GM12878 (cell line): ENCODE results near the gene CTNNA2. TPM values are rescaled to one million over a fixed set of nuclear protein-coding genes. Genes with fewer than 3 reads are reported as not detected.

Experiments
- ATAC-seq: fragments of 200-7000 bp; cut with Tn5 transposase; 3 replicates; pipeline ENCODE4 v1.9.1; 2020; ENCODE audit warnings: mild to moderate bottlenecking, moderate library complexity
- BruUV-seq: library from RNA; stranded (reverse); fragments of 400-500 nt; replicated peaks from 2 replicates; lab custom pipeline; 2021; lab: Mats Ljungman, UMichigan
- CTCF ChIA-PET: fragments of 300-600 bp; sonication (Branson Sonifier 250); formaldehyde crosslinking; extraction: SDS; loops from one replicate; lab custom pipeline; 2021; ENCODE audit warnings: inconsistent platforms; lab: Yijun Ruan, JAX
- POLR2A ChIA-PET: fragments of 350-600 bp; formaldehyde crosslinking; extraction: SDS; loops from one replicate; lab custom pipeline; 2021; ENCODE audit warnings: inconsistent platforms; lab: Charles Lee
- RAD21 ChIA-PET: fragments of 300-600 bp; sonication (Branson Sonifier 250); formaldehyde crosslinking; loops from one replicate; lab custom pipeline; 2023; ENCODE audit warnings: antibody characterized with exemption; ENCODE audit not compliant: unreplicated experiment; lab: Charles Lee
- SMC1A ChIA-PET: fragments of 300-600 bp; sonication (Branson Sonifier 250); formaldehyde crosslinking; loops from one replicate; lab custom pipeline; 2023; ENCODE audit not compliant: unreplicated experiment, uncharacterized antibody; lab: Charles Lee
- DNase-seq: peaks from one replicate; pipeline ENCODE4 v3.0.0-alpha.2; 2011; ENCODE audit warnings: low read depth, low spot score
- FAIRE-seq: peaks from 3 replicates; lab custom pipeline; 2011; peaks lifted over from hg19 to GRCh38; lab: Jason Lieb, UNC
- H2AFZ ChIP-seq: 2 replicates; pipeline ENCODE4 v1.6.0; 2011; ENCODE audit warnings: low read depth, low read length, control low read depth; ENCODE audit not compliant: control insufficient read depth
- H3K27ac ChIP-seq: 2 replicates; pipeline ENCODE4 v1.5.1; 2011; ENCODE audit warnings: control low read depth; ENCODE audit not compliant: control insufficient read depth, insufficient read depth
- H3K27me3 ChIP-seq, 2 experiments: replicated peaks in 1 of 2; 2 replicates each; pipeline versions ENCODE4 v1.6.0 to v1.6.1; 2011; ENCODE audit warnings: low read length in 1 of 2; ENCODE audit not compliant: control insufficient read depth in 2 of 2, insufficient read depth in 2 of 2
- H3K36me3 ChIP-seq, 2 experiments: 2 replicates each; pipeline ENCODE4 v1.5.1; 2011; ENCODE audit warnings: low read length in 1 of 2; ENCODE audit not compliant: control insufficient read depth in 2 of 2, insufficient read depth in 2 of 2
- H3K4me1 ChIP-seq: 2 replicates; pipeline ENCODE4 v1.6.1; 2011; ENCODE audit warnings: mild to moderate bottlenecking, low read length, moderate library complexity, mixed read lengths; ENCODE audit not compliant: control insufficient read depth, insufficient read depth
- H3K4me2 ChIP-seq: 2 replicates; pipeline ENCODE4 v1.6.0; 2011; ENCODE audit warnings: control low read depth; ENCODE audit not compliant: control insufficient read depth, insufficient read depth
- H3K4me3 ChIP-seq: fragments of 200-600 bp; sonication (generic); 2 replicates; pipeline ENCODE4 v1.5.1; 2016
- H3K79me2 ChIP-seq: 2 replicates; pipeline ENCODE4 v1.6.0; 2011; ENCODE audit warnings: low read length; ENCODE audit not compliant: control insufficient read depth, insufficient read depth
- H3K9ac ChIP-seq: 2 replicates; pipeline ENCODE4 v1.8.0; 2011; ENCODE audit warnings: low read length, control low read depth, mixed read lengths; ENCODE audit not compliant: control insufficient read depth, insufficient read depth
- H3K9me3 ChIP-seq: replicated peaks from 3 replicates; pipeline ENCODE4 v1.5.1; 2011; ENCODE audit warnings: mild to moderate bottlenecking, low read length; ENCODE audit not compliant: control insufficient read depth, insufficient read depth
- H4K20me1 ChIP-seq: 2 replicates; pipeline ENCODE4 v1.6.0; 2011; ENCODE audit not compliant: control insufficient read depth, insufficient read depth
- IKZF2 ChIP-seq, 2 experiments: fragments of 450-650 bp; IDR thresholded peaks; 2 replicates each; pipeline ENCODE4 v1.6.1; 2017; ENCODE audit warnings: mild to moderate bottlenecking in 2 of 2, moderate library complexity in 2 of 2
- IRF4 ChIP-seq: IDR thresholded peaks from 2 replicates; pipeline ENCODE4 v1.6.1; 2011; ENCODE audit warnings: low read depth, low read length
- NFYA ChIP-seq: IDR thresholded peaks from 2 replicates; pipeline ENCODE4 v1.6.1; 2011; ENCODE audit warnings: low read depth, mild to moderate bottlenecking, low read length, improper control_type of control experiment, borderline replicate concordance
- POLR2AphosphoS2 ChIP-seq: IDR thresholded peaks from 2 replicates; pipeline ENCODE4 v1.6.1; 2011; ENCODE audit warnings: low read depth, mild to moderate bottlenecking, low read length, improper control_type of control experiment, moderate library complexity
- RCOR1 ChIP-seq: conservative IDR thresholded peaks from 2 replicates; pipeline ENCODE4 v1.6.1; 2012; ENCODE audit warnings: low read depth, low read length, improper control_type of control experiment
- STAT3 ChIP-seq: IDR thresholded peaks from 2 replicates; pipeline ENCODE4 v1.6.1; 2011; ENCODE audit warnings: low read depth, low read length, improper control_type of control experiment
- TBL1XR1 ChIP-seq: IDR thresholded peaks from 2 replicates; pipeline ENCODE4 v1.6.1; 2012; ENCODE audit warnings: low read depth, low read length, improper control_type of control experiment
- TCF3 ChIP-seq: IDR thresholded peaks from 2 replicates; pipeline ENCODE4 v1.6.1; 2012; ENCODE audit warnings: low read depth, mild to moderate bottlenecking, low read length, borderline replicate concordance; ENCODE audit not compliant: insufficient read depth
- WGBS: methylation state at CpG from one replicate; pipeline ENCODE4 v1.1.6; 2016; ENCODE audit warnings: low lambda C conversion rate; ENCODE audit not compliant: insufficient replicate concordance, insufficient coverage; ENCODE audit errors: missing lambda C conversion rate; 5-methylcytosine and 5-hydroxymethylcytosine counted together
- in situ Hi-C: fragments of 300-500 bp; cut with MboI; formaldehyde crosslinking; loops from 9 replicates; pipeline ENCODE4 v1.14.3; 2018; ENCODE audit warnings: mixed read lengths
- intact Hi-C: fragments of 100-400 bp; cut with micrococcal nuclease; formaldehyde crosslinking; loops from one replicate; pipeline ENCODE4 v1.14.2; 2022; ENCODE audit not compliant: unreplicated experiment
- polyA plus RNA-seq, 11 experiments: library from polyadenylated mRNA; depleted of rRNA in 4 of 11; unstranded in 6 of 11; stranded (reverse) in 5 of 11; fragments of >200 nt; fragmentation: Nextera tagmentation in 4 of 11; fragmentation: Illumina TruSeq in 1 of 11; extraction: Ambion mirVana in 4 of 11; extraction: Trizol in 1 of 11; gene quantifications; 1 replicate in 1 of 11; 2 replicates in 10 of 11; pipeline versions ENCODE4 v1.2.1 to v1.2.3, GENCODE V29; 2011 to 2016; ENCODE audit warnings: inconsistent platforms in 2 of 11, missing spikeins in 2 of 11, low read depth in 1 of 11
- total RNA-seq, 4 experiments: library from RNA; depleted of rRNA in 3 of 4; stranded (reverse); fragments of >200 nt in 3 of 4; fragmentation: Illumina TruSeq in 1 of 4; extraction: Trizol in 1 of 4; gene quantifications; 2 replicates each; pipeline versions ENCODE4 v1.2.1 to v1.2.3, GENCODE V29; 2013 to 2021
- TF ChIP-seq, protein P1 (sequence below), 3 experiments: IDR thresholded peaks in 2 of 3; conservative IDR thresholded peaks in 1 of 3; 2 replicates each; pipeline ENCODE4 v1.5.1; 2011; ENCODE audit warnings: low read depth in 3 of 3, low read length in 3 of 3, mild to moderate bottlenecking in 3 of 3, control low read depth in 2 of 3, moderate library complexity in 2 of 3, inconsistent platforms in 1 of 3, mixed read lengths in 1 of 3; ENCODE audit not compliant: control insufficient read depth in 2 of 3, insufficient read depth in 1 of 3; ENCODE audit errors: extremely low read depth in 1 of 3
- TF ChIP-seq, protein P2 (sequence below): fragments of 450-650 bp; IDR thresholded peaks from 2 replicates; pipeline ENCODE4 v1.6.1; 2017; ENCODE audit warnings: antibody characterized with exemption, mild to moderate bottlenecking, moderate library complexity
- TF ChIP-seq, protein P3 (sequence below): fragments of 150-350 bp; IDR thresholded peaks from 2 replicates; pipeline ENCODE4 v1.6.1; 2014; ENCODE audit warnings: mild to moderate bottlenecking, low read depth, low read length

CTNNA2 gene
- total and polyA plus RNA-seq, 10 of the 15 experiments (the other 5 are each of a cell fraction or from before 2014, with no cell fraction given) = 2.4 to 36.2 (median 6.6) TPM

DNA sequence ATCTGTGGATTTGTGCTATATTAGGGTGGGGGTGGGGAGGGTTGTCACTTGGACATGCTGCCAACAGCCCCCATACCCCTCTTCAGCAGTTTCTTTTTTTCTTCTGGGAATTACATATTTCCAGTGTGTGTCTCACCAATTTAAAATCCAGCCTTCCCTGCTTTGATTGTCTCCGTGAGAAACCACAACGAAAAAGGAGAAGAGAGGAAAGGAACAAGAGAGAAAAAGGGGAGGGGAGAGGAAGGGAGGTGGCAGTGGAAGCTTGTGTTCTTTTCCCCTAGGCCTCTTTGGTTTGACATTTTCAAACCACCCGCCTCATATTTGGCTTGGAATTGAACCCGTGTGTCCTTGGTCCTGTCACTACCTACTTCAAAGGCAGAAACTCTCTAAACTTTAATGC is 860 bp downstream of the CTNNA2 start:
- POLR2A ChIA-PET = no interaction called here
- RAD21 ChIA-PET = no interaction called here
- H4K20me1 ChIP-seq = no peaks in the 10 kb centered on the region
- FAIRE-seq (no peak), DNase-seq (no peak), ATAC-seq (no peak)
- in situ Hi-C loops (no loop called here), intact Hi-C loops (no loop called here)
- H3K27ac ChIP-seq = no peak overlapping the region
- no TSS peak for BruUV-seq
- SMC1A ChIA-PET = no interaction called here
- H3K4me2 ChIP-seq = no peak overlapping the region
- H3K4me3 ChIP-seq = no peak overlapping the region
- H3K79me2 ChIP-seq = no peaks in the 10 kb centered on the region
- CTCF ChIA-PET = no interaction called here
- no peaks in the 10 kb centered on the region for H3K36me3 ChIP-seq
- H3K27me3 ChIP-seq = no peaks in the 10 kb centered on the region
- TF ChIP-seq, protein P1, sequence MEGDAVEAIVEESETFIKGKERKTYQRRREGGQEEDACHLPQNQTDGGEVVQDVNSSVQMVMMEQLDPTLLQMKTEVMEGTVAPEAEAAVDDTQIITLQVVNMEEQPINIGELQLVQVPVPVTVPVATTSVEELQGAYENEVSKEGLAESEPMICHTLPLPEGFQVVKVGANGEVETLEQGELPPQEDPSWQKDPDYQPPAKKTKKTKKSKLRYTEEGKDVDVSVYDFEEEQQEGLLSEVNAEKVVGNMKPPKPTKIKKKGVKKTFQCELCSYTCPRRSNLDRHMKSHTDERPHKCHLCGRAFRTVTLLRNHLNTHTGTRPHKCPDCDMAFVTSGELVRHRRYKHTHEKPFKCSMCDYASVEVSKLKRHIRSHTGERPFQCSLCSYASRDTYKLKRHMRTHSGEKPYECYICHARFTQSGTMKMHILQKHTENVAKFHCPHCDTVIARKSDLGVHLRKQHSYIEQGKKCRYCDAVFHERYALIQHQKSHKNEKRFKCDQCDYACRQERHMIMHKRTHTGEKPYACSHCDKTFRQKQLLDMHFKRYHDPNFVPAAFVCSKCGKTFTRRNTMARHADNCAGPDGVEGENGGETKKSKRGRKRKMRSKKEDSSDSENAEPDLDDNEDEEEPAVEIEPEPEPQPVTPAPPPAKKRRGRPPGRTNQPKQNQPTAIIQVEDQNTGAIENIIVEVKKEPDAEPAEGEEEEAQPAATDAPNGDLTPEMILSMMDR (IDR thresholded peaks at IDR 0.05 in 2 of 3, conservative IDR thresholded peaks at IDR 0.05 in 1 of 3; ENCODE audit: control insufficient read depth in 2 of 3, extremely low read depth in 1 of 3, insufficient read depth in 1 of 3, low read depth in 3 of 3, low read length in 3 of 3) = no peak
- TF ChIP-seq STAT3 = no peak
- TF ChIP-seq RCOR1 = no peak
- no peak for TF ChIP-seq TCF3
- TF ChIP-seq IKZF2 (IDR thresholded peaks at IDR 0.05) = no peak
- H3K4me1 ChIP-seq = no peaks in the 10 kb centered on the region
- H3K9me3 ChIP-seq = no peaks in the 10 kb centered on the region
- H2AFZ ChIP-seq = no peak overlapping the region
- 11% methylated on average over 4 of the region's 4 CpGs for WGBS
- H3K9ac ChIP-seq = no peak overlapping the region

DNA sequence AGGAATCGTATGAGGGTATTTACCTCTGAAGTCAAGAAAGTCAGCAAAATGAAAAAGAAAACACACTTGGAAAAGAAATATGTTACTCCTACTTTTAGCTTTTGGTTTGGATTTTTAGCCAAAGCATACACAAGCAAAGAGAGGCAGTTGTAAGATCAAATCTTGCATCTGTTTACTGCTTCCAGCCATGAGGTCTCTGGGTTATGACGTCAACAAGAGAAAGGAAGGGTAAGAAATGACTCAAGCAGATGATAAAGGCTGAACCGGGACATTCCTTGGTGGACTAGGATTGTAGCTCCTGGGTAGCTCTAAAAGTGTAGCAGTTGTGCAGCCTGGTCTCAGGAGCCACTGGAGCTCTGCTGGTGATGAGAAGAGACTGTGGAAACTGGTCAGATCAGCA is 16.8 kb downstream of the CTNNA2 start:
- no peak for ATAC-seq
- no peak overlapping the region for H3K4me2 ChIP-seq
- no peaks in the 10 kb centered on the region for H3K4me1 ChIP-seq
- H3K9ac ChIP-seq = no peak overlapping the region
- 13% methylated on average over 3 of the region's 3 CpGs for WGBS
- no peak overlapping the region for H3K4me3 ChIP-seq
- CTCF ChIA-PET = interaction anchor here (0.7 to 1.5 kb wide), 4 partner anchors 12 to 325 kb away, joined by 3 to 4 read pairs (median 3); no protein-coding TSS in a partner anchor
- H3K79me2 ChIP-seq = no peaks in the 10 kb centered on the region
- SMC1A ChIA-PET = interaction anchor here (0.8 kb wide), 1 partner anchor 11 kb away, joined by 3 read pairs; no protein-coding TSS in a partner anchor
- POLR2A ChIA-PET = no interaction called here
- no peaks in the 10 kb centered on the region for H4K20me1 ChIP-seq
- in situ Hi-C loops (no loop called here), intact Hi-C loops (no loop called here)
- no peak for DNase-seq
- no peaks in the 10 kb centered on the region for H3K27me3 ChIP-seq
- no peaks in the 10 kb centered on the region for H3K9me3 ChIP-seq
- RAD21 ChIA-PET = no interaction called here
- FAIRE-seq = no peak
- H3K27ac ChIP-seq = no peak overlapping the region
- no TSS peak for BruUV-seq
- no peak overlapping the region for H2AFZ ChIP-seq
- no peaks in the 10 kb centered on the region for H3K36me3 ChIP-seq
- TF ChIP-seq NFYA (no peak), TCF3 (no peak), POLR2AphosphoS2 (no peak), TBL1XR1 (no peak), IKZF2 (IDR thresholded peaks at IDR 0.05) (no peak), IRF4 (no peak)
- TF ChIP-seq, protein P2, sequence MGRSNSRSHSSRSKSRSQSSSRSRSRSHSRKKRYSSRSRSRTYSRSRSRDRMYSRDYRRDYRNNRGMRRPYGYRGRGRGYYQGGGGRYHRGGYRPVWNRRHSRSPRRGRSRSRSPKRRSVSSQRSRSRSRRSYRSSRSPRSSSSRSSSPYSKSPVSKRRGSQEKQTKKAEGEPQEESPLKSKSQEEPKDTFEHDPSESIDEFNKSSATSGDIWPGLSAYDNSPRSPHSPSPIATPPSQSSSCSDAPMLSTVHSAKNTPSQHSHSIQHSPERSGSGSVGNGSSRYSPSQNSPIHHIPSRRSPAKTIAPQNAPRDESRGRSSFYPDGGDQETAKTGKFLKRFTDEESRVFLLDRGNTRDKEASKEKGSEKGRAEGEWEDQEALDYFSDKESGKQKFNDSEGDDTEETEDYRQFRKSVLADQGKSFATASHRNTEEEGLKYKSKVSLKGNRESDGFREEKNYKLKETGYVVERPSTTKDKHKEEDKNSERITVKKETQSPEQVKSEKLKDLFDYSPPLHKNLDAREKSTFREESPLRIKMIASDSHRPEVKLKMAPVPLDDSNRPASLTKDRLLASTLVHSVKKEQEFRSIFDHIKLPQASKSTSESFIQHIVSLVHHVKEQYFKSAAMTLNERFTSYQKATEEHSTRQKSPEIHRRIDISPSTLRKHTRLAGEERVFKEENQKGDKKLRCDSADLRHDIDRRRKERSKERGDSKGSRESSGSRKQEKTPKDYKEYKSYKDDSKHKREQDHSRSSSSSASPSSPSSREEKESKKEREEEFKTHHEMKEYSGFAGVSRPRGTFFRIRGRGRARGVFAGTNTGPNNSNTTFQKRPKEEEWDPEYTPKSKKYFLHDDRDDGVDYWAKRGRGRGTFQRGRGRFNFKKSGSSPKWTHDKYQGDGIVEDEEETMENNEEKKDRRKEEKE = no peak
- TF ChIP-seq, protein P3, sequence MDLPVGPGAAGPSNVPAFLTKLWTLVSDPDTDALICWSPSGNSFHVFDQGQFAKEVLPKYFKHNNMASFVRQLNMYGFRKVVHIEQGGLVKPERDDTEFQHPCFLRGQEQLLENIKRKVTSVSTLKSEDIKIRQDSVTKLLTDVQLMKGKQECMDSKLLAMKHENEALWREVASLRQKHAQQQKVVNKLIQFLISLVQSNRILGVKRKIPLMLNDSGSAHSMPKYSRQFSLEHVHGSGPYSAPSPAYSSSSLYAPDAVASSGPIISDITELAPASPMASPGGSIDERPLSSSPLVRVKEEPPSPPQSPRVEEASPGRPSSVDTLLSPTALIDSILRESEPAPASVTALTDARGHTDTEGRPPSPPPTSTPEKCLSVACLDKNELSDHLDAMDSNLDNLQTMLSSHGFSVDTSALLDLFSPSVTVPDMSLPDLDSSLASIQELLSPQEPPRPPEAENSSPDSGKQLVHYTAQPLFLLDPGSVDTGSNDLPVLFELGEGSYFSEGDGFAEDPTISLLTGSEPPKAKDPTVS = no peak
